Neural crest cell (in vitro differentiated cells): ENCODE measurements around the gene PHF12. TPM values are rescaled to one million over a fixed set of nuclear protein-coding genes. Genes with fewer than 3 reads are reported as not detected.
"Not testable (repeated sequence)": the region's sequence is repeated elsewhere in the genome, so short reads cannot be mapped to it uniquely, and the experiment has no call there.

ENCODE experiments used
- DNase-seq: peaks from one replicate; pipeline ENCODE4 v3.0.0; 2021; ENCODE audit warnings: low read depth, mixed read lengths, low spot score
- H3K27ac Mint-ChIP-seq: one replicate; pipeline ENCODE4 v1.8.0; 2021; ENCODE audit warnings: mild to moderate bottlenecking, mixed read lengths; ENCODE audit not compliant: unreplicated experiment
- H3K27me3 Mint-ChIP-seq: 2 replicates; pipeline ENCODE4 v1.8.0; 2021; ENCODE audit warnings: low read depth, mild to moderate bottlenecking, mixed read lengths
- H3K36me3 Mint-ChIP-seq: 2 replicates; pipeline ENCODE4 v1.8.0; 2021; ENCODE audit warnings: low read depth, mild to moderate bottlenecking, mixed read lengths
- H3K4me1 Mint-ChIP-seq: 2 replicates; pipeline ENCODE4 v1.8.0; 2021; ENCODE audit warnings: mixed read lengths
- H3K4me3 Mint-ChIP-seq: one replicate; pipeline ENCODE4 v1.8.0; 2021; ENCODE audit warnings: mild to moderate bottlenecking, mixed read lengths
- H3K9me3 Mint-ChIP-seq: 2 replicates; pipeline ENCODE4 v1.8.0; 2021; ENCODE audit warnings: mixed read lengths
- CTCF ChIP-seq: fragments of 200-600 bp; sonication (generic); conservative IDR thresholded peaks from 2 replicates; pipeline ENCODE4 v1.5.0; 2021; ENCODE audit warnings: antibody characterized with exemption, mild to moderate bottlenecking
- total RNA-seq: library from RNA; stranded (reverse); gene quantifications from 2 replicates; pipeline ENCODE4 v1.2.1, GENCODE V29; 2021

The PHF12 gene
- total RNA-seq, 1 donor from 2014 or later = 64.7 TPM

- H3K9me3 Mint-ChIP-seq = no peaks in the 10 kb centered on the region
- DNase-seq = no peak
- H3K4me1 Mint-ChIP-seq = no peaks in the 10 kb centered on the region
- no peak overlapping the region for H3K4me3 Mint-ChIP-seq
- no peak for TF ChIP-seq CTCF
- no peak overlapping the region for H3K27ac Mint-ChIP-seq
- no peaks in the 10 kb centered on the region for H3K27me3 Mint-ChIP-seq
- peaks cover 5% of the 10 kb centered on the region for H3K36me3 Mint-ChIP-seq
These were observed 73.0 kb downstream of the PHF12 start for GRCh38 chr17:28878158-28878910.

- DNase-seq, H3K27ac Mint-ChIP-seq, H3K36me3 Mint-ChIP-seq, H3K4me1 Mint-ChIP-seq, H3K4me3 Mint-ChIP-seq, H3K27me3 Mint-ChIP-seq, H3K9me3 Mint-ChIP-seq: not testable (repeated sequence)
These were observed 74.1 kb downstream of the PHF12 start for GRCh38 chr17:28877150-28877711.

- no peak overlapping the region for H3K27ac Mint-ChIP-seq
- no peak overlapping the region for H3K4me3 Mint-ChIP-seq
- no peak for DNase-seq
- no peaks in the 10 kb centered on the region for H3K27me3 Mint-ChIP-seq
- no peaks in the 10 kb centered on the region for H3K9me3 Mint-ChIP-seq
- H3K4me1 Mint-ChIP-seq = no peaks in the 10 kb centered on the region
- peaks cover 5% of the 10 kb centered on the region for H3K36me3 Mint-ChIP-seq
- no peak for TF ChIP-seq CTCF
These were observed 75.3 kb downstream of the PHF12 start for GRCh38 chr17:28875848-28876550.

GRCh38 chr17:28874750-28875149, 76.6 kb downstream of the PHF12 start:
- no peak overlapping the region for H3K27ac Mint-ChIP-seq
- no peaks in the 10 kb centered on the region for H3K36me3 Mint-ChIP-seq
- H3K4me1 Mint-ChIP-seq = no peaks in the 10 kb centered on the region
- H3K4me3 Mint-ChIP-seq = no peak overlapping the region
- DNase-seq = no peak
- H3K9me3 Mint-ChIP-seq = no peaks in the 10 kb centered on the region
- no peaks in the 10 kb centered on the region for H3K27me3 Mint-ChIP-seq
- no peak for TF ChIP-seq CTCF

GRCh38 chr17:28873839-28874238, 77.5 kb downstream of the PHF12 start:
- H3K9me3 Mint-ChIP-seq = no peaks in the 10 kb centered on the region
- no peaks in the 10 kb centered on the region for H3K36me3 Mint-ChIP-seq
- no peak overlapping the region for H3K27ac Mint-ChIP-seq
- no peaks in the 10 kb centered on the region for H3K27me3 Mint-ChIP-seq
- no peaks in the 10 kb centered on the region for H3K4me1 Mint-ChIP-seq
- DNase-seq = no peak
- no peak for TF ChIP-seq CTCF
- H3K4me3 Mint-ChIP-seq = no peak overlapping the region
